Amniotic stem cell (primary cell): ENCODE measurements around the gene STX1A.

Experiments
- DNase-seq: peaks from one replicate; lab custom pipeline; 2025; lab: John Stamatoyannopoulos, UW

Gene STX1A

DNA sequence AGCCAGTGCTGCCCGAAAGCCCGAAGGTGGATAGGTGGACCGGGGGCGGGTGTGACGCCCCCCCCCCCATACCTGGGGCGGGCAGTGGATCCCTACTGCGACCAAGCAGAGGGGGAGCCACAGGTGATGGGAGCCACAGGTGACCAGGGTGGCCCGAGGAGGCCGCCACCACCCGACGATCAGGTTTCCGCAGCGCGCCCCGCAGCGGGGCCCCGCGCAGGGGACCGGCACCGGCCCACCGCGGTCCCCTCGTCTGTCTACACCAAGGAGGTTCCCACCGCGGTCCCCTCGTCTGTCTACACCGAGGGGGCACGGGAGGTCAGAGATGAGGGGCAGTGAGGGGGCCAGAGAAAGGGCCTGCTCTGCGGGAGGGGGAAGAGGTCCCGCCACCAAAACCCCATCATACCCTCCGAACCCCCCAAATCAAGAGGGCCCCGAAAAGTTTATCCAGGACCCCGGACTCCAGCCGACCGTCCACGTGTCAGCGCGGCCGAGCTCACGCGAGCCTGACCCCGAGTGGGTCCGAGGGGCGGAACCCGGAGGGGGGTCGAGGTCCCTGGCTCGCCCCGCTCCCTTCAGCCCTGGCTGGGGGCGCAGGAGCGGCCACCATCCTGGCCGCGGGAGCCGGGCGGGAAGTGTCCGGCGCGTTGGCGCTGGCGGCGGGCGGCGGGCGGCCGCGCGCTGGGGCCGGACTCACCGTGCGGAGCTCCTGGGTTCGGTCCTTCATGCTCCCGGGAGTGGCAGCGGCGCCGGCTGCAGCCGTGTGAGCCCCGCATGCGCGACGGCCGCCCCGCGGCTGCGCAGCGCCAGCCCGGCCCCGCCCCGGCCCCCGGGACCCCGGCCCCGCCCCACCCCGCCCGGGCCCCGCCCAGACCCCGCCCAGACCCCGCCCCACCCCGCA lies at the start of gene STX1A:
STX1A (minus strand) TSS at position 765 of the 901 bp plus-strand sequence; CDS start at position 727, 38 bp downstream.
- peak; percentile 63 for DNase-seq

DNA sequence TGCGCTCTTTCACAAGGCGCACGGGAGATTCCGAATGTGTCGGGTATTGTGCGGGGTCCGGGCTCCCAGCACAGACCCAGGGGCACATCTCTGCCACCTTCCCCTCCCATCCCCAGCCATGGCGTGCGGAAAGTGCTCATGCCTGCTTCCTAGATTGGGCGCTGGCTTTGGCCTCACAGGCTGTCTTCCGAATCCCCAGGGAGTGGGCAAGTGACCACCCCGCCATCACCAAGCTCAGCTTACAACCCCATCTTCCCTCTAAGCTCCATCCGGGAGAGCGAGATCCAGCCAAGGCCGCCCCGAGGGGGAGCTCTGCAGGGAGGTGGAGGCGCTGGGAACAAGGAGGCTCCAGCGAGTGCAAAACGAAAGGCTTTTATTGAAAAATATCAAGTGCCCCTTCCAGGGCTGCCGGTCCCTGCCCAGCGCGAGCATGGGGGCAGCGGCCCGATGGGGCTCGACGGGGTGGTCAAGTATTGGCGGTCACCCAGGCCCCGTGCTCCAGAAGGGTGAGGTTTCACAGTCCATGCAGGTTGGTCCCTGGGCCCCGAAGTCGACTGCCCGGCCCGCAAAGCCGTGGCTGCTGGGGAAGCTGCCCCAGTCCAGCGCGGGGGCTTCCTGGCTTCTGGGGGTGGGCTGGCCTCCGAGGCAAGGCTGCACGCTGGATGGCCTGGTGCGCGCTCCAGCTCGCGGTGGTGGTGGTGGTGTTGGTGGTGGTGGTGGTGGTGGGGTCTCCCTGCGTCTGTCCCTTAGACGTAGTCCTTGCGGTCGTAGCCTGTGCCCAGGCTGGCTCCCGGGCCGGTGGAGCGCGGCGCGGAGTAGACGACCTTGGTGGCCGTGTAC lies 49.4 kb upstream of the STX1A start:
- DNase-seq = no peak

DNA sequence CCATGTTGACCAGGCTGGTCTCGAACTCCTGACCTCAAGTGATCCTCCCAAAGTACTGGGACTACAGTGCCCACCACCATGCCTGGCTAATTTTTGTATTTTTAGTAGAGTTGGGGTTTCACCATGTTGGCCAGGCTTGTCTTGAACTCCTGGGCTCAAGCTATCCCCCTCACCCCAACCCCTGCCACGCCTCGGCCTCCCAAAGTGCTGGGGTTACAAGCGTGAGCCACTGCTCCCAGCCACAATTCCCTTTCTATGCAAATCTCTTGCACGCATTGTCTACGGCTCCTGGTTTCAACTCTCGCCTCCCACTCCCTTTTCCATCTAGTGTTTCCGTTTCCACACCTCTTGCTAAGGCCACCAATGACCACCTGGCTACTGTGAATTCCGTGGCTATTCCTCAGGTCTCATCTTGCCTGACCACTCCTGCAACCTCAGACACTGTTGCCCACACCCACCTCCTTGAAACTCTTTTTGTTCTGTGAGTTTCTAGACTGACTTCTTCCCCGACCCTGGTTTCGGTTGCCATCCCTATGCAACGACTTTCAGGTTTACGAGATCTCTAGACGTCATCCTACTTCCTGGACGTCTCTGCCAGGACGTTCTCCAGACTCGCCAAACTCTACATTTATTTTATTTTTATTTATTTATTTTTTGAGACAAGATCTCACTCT lies 47.2 kb upstream of the STX1A start:
- no peak for DNase-seq

DNA sequence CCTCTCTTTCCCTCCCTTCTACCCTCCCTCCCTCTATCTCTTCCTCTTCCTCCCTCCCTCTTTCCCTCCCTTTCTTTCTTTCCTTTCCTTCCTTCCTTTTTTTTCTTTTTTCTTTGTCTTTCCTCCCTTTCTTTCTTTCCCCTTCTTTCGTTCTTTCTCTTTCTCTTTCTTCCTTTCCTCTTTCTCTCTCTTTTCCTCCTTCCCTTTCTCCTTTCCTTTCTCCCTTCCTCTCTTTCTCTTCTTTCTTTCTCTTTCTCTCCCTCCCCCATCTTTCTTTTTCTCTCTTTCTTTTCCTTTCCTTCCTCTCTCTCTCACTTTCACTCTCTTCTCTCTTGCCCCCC lies 43.2 kb upstream of the STX1A start:
- no peak for DNase-seq

DNA sequence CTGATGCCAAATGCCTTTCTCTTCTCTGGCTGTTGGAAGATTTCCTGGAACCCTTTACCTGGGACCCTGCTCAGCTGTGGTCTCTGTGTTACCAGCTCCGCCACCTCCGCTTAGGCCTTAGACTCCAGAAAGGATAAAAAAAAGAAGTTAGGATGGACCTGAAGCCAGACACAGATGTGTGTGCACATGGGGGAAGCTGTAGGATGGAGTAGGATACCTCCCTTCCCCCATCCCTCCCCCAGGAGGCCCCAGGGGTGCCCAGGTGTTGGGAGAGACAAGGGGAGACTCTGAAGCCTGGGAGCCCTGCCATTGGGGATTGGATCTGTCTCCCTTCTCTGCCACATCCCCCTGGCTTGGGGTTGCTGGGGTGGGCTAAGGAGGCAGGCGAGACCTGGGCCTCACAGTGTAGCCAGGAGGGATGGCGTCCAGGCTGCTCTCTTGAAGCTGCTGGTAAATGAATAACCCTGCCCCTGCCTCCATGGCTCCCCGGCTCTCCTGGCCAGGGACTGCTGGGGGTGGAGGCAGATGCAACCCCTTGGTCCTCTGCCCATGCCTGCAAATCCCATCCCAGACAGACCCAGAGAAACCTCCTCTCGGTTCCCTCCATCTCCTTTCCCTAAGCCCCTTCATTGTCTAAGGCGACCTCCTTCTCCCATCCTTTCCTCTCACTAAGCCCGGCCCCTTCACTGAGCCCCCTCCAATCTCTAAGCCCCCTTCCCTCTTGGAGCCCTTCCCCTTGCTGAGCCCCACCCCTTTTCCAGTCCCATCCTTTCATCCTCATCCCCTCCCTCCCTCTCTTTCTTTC lies 42.6 kb upstream of the STX1A start:
- no peak for DNase-seq

DNA sequence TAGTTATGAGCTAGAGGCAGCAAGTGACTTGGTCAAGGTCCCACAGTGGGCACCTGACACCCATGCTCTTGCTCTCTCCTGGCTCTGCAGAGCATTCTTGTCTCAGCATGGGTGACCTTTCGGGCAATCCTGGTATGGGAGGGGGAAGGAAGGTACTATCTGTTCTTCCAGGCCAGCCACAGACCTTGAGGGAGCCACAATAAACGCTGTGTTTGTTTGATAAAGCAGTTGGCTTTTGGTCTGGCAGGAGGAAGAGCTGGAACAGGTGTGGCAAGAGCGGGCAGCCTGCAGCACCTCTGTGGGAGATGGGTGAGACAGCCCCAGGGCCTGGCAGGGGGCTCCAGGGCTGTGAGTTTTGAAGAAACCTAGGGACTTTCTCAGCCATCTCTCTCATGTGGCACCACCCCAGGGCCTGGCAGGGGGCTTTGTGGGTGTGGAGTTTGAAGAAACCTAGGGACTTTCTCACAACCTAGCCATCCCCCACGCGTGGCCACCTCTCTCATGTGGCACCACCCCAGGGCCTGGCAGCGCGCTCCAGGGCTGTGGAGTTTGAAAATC lies 39.2 kb upstream of the STX1A start:
- DNase-seq = no peak

DNA sequence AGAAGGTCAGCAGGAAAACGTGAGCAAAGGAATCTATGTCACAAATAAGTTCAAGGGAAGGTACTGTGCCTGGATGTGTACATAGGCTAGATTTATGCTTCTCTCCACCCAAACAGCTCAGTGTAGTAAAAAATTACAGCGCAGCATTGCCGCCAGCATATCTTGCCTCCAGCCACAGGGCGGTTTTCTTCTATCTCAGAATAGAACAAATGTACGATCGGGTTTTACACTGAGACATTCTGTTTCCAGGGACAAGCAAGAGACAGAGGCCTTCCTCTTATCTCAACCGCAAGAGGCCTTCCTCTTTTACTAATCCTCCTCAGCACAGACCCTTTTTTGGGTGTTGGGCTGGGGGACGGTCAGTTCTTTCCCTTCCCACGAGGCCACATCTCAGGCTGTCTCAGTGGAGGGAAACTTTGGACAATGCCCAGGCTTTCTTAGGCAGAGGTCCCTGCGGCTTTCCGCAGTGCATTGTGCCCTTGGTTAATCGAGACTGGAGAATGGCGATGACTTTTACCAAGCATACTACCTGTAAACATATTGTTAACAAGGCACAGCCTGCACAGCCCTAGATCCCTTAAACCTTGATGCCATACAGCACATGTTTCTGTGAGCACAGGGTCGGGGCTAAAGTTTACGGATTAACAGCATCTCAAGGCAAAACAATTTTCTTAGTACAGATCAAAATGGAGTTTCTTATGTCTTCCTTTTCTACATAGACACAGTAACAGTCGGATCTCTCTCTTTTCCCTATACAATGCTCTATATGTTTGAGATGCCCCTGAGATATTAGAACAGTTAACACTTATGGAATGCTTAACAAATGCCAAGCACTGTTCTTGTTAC lies 30.7 kb upstream of the STX1A start:
- no peak for DNase-seq

DNA sequence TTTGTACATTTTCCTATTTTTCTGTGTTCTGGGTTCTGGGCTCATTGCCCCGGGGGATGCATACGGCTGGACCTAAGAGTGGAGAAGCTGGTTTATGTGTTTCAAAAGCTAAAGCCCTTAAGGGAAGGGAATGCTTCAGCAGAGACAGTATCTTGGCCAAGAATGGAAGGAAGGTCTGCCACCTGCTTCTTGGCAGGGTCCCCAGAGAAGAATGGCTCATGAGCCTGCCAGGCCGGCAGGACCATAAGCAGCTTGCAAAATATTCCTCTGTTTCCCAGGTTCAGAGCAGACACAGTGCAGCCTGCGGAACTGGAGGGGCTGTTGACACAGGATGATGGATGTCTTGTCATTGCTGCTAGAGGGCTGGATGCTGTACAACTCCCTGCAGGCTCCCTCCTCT lies 26.9 kb upstream of the STX1A start:
- no peak for DNase-seq

DNA sequence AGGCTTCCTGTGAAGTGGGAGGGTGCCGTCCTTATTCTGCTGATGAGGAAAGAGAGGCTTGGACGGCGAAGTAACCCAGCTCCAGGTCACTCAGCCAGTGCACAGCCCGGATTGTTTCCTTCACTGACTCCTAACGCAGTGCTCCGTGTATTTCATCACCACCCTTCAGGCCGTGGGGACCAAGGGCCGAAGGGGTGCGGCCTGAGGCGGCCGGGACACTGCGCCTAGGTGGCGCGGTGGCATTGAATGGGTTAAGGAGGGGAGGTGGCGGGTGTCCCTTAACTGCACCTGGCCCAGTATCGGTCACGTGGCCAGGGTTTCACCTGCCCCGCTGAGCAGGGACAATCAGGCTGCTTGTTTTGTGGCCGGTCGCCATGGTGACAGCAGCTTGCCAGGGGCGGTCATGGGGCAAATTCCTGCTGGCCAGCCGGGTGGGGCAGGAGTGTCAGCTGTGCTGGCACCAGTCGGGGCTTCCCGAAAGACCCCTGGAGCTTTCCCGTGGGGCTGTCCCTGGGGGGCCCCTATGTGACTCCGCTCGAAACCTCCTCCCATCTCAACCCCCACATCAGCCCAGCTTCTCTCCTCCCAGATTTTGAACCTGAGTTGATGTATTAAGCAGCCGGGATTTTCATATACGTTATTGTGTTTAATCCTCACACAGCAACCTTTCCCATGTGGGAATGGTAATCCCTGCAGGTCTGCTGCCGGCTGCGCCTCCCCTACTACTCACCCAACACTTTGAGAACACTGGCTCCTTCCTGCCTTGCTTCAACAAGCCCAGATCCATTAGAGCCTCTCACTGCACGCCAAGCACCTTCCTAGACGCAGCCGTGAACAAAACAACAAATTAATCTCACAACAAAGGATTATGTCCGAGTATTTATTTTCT lies 23.5 kb upstream of the STX1A start:
- DNase-seq = no peak

DNA sequence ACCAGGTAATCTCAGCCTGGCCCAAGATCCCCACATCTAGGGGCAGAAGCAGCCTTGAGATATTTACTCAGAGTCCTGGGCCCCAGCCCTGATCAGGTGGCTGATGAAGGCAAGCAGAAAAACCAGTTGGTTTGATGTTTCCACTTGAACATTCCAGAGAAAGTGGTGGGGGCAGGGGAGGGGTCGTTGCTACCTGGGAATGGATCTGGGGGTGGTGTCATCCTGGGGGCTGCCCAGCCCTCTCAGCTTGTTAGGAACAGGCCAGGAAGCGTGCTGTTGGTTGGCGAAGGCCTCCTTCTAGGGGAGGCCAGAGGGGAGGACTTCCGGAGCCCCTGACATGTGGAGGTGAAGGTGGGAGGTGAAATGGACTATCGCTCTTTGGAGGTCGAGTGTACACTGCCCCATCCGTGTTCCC lies 22.9 kb upstream of the STX1A start:
- no peak for DNase-seq

DNA sequence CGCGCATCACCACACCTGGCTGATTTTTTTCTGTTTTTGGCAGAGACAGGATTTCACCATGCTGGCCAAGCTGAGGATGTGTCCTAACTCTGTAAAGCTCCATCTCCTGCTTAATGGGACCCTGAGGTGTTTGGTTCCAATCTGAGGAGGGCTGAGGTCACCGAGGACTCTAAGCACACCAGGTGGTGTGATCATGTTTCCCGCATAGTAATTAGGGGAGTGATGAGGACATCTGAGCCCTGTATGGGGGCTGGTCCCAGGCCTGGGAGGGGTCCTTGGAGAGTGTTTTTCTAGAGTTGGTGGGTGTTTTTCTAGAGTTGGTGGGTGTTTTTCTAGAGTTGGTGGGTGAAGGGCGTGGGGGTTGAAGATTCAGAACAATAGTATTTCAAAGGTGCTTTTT lies 22.1 kb upstream of the STX1A start:
- no peak for DNase-seq

DNA sequence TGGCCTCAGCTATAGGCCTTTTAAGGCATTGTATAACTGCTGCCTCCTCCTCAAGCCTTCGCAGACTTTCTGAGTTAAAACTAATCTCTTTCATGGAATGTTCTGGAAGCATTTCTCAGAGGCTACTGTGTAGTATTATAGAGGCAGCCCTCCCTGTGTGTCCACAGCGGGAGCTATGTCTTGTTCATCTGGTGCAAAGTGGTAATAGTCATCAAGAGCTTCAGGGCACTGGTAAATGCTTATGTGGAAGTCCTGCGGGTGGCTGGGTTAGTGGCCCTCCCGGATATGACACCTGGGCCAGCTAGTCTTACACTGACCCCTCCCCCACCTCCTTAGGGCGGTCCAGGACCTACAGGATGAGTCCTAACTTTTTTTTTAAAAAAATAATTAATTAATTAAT lies 21.3 kb upstream of the STX1A start:
- DNase-seq = no peak

DNA sequence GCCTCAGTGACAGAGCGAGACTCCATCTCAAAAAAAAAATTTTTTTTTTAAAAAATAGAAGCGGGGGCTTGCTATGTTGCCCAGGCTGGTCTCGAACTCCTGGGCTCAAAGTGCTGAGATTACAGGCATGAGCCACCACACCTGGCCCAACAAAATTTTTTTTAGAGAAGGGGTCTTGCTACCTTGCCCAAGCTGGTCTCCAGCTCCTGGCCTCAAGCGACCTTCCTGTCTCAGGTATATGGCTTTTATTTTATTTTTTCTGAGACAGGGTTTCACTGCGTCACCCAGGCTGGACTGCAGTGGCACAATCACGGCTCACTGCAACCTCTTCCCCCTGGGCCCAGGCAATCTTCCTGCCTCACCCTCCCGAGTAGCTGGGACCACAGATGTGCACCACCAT lies 20.7 kb upstream of the STX1A start:
- DNase-seq = no peak

DNA sequence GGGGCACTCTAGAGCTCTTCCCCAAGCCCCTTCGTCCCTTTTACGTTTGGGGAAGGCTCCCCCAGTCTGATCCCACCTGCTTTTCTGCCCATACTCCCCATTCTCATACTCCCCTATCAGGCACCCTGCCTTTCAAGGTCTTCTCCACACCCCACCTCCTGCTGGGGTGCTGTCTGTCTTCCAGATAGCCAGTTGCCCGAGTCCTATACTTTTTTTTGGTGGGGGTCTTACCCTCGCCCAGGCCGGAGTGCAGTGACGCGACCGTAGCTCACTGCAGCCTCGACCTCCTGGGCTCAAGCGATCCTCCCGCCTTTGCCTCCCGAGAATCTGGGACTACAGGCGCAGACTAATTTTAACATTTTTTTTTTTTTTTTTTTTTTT lies 19.9 kb upstream of the STX1A start:
- no peak for DNase-seq

DNA sequence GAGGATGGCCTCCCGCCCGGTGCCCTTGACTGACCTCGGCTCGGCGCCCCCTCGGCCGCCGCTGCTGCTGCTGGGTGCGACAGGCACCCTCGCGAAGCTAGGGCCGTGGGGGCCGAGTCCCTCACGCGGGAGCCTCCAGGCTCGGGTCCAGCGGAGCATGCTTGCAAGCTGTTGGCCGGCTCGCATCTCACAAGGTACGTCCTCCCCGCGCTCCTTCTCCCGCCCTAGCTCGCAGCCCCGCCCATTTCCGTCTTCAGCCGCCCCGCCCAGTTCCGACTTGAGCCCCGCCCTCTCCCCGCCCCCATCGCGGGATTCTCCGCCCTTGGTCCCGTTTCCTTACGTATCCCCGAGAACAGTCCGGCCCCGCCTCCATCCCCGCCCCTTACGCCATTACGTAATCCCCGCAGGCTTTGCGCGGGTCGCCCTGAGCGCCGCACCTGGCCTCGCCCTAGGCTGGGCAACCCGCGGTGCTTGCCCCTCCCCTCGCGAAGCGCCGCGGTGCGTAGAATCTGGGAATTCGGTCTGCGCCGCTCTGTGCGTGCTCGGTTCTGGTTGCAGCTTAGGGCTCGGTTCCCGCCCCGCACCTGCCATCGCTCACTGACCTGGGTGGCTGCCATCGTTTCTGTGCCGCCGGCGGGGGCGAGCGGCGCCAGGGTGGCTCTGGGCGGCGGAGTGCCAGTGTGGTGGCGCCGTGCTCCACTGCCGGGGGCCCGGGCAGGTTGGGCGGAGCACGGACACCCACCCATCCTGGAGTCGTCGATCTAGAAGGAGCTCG lies 19.3 kb upstream of the STX1A start, which contains the start of gene ABHD11:
ABHD11 (minus strand) TSS at position 191 of the 775 bp plus-strand sequence; CDS start at position 159, 32 bp downstream.
- peak; percentile 95 for DNase-seq

DNA sequence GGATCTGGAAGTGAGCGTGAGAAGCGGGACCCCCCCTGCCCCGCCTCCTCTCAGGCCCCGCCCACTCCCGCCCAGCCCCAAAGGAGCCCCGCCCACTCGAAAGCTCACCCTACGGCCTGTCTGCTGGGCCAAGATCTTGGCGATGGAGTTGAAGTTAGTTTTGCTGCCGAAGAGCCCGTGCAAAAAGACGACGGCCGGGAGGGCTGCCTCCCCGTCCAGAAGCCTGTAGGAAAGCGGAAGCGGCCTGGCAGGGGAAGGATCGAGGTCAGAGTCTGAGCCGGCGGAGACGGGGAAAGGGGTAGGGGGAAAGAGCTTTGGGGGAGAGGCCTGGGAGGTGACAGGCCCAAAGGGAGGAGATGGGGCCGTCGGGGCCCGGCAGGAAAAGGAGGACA lies 18.7 kb upstream of the STX1A start:
- peak; percentile 19 for DNase-seq

DNA sequence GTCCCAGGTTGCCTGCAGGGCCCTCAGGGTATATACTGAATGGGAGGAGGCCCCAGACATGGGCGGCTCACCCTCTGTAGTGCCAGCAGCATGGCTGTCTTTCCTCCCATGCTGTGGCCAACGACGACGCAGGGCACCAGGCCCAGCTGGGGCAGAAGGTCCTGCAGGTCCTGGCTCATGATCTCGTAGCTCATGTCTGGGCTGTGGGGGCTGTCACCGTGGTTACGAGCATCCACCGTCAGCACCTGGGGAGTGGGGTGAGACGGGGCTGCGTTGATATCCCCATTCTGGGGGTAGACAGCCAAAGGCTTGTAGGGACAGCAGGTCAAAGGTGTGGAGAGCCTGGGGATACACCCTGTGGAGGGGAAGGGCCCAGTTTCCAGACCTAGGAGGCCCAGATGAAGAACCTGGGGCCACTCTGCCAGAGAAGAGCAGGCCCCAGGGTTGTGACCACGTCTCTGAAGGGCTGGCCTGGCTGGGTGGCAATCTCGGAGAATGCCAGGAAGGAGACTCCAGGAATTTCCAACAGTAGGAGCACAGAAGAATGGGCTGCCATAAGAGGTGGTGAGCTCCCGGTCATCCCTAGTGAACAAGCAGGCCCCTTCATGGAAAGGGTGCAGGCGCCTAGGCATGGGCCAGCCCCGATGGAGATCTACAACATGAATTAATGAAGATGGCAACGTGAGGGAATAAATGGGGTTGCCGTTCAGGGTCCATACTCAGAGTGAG lies 18.2 kb upstream of the STX1A start:
- no peak for DNase-seq

DNA sequence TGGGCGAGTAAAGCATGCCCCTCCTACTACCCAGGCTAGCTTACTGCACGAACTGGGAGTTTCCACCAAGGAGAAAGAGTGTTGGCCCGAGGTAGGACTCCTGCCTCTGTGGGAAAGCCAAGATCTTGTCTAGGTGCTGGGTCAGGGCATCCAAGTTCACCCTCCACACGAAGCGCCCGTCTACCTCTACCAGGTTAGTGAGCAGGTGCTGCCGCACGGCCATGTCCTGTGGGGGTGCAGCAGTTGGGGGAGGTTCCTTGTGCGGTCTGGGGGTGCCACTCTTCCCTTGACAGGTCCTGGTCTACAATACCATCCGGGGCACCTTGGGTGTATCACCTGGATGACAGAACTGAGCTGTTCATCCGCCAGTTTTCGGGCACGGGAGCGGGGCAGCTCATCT lies 17.4 kb upstream of the STX1A start:
- DNase-seq = no peak
